GM15510 (cell line): ENCODE measurements around the gene SLC50A1.

Experiments
- POLR2A ChIP-seq: IDR thresholded peaks from 3 replicates; pipeline ENCODE4 v1.6.1; 2011; ENCODE audit warnings: borderline replicate concordance; ENCODE audit not compliant: insufficient read length; ENCODE audit errors: extremely low read depth

SLC50A1 gene

GRCh38 chr1:155107309-155108264 lies 28.1 kb upstream of the SLC50A1 start:
- TF ChIP-seq POLR2A = no peak

GRCh38 chr1:155108296-155108695 lies 27.4 kb upstream of the SLC50A1 start:
- no peak for TF ChIP-seq POLR2A

- no peak for TF ChIP-seq POLR2A
Measured at GRCh38 chr1:155110381-155110780, 25.3 kb upstream of the SLC50A1 start.

GRCh38 chr1:155110826-155111225 lies 24.8 kb upstream of the SLC50A1 start:
- TF ChIP-seq POLR2A = no peak

DNA sequence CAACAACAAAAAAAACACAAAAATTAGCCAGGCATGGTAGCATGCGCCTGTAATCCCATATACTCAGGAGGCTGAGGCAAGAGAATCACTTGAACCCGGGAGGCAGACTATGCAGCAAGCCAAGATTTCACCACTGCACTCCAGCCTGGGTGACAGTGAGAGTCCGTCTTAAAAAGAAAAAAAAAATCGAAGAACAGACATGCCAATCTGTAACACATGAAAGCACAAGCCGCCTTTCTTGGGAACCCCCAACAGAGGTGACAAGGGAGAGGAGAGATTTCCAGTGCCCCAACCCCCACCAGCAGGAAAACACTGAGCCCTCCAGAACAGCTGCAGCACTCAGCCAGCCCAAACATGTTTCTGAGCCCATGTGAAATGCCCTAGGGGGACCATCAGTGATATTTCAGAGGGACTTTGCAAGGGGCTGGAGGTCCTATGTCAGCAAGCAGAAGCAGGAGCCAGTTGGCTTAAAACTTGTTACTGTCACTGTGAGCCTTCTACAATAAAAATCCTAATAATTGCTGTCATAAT lies 22.1 kb upstream of the SLC50A1 start:
- TF ChIP-seq POLR2A = no peak

DNA sequence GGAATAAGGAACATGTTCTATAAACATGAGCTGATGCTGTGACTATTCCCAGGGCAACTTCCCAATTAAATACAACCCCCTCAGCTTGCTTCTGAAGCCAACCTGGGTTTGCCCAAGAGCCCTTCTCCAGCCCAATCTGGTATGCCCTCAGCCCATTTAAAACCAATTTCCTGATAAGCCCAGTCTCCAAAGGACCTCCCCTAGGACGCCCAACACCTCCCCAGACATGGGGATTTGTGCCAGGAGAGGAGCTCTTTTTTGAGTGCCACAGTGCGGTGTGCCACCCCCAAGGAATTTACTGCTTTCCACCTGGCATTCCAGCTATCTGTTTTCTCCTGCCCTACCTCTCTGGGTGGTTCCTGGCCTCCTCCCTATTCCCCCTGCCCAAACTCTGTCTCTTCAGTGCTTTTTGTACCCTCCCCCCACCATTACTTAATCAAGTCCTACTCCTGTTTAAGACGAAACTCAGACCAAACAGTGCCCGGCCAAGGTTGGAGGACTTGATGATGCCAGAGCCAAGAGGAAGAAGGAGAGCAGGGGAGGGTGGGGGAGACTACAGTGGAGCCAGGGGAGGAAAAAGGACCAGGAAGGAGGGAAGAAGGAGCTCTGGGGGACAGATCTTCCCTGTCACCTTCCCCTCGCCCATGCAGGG lies 19.4 kb upstream of the SLC50A1 start:
- TF ChIP-seq POLR2A = no peak

DNA sequence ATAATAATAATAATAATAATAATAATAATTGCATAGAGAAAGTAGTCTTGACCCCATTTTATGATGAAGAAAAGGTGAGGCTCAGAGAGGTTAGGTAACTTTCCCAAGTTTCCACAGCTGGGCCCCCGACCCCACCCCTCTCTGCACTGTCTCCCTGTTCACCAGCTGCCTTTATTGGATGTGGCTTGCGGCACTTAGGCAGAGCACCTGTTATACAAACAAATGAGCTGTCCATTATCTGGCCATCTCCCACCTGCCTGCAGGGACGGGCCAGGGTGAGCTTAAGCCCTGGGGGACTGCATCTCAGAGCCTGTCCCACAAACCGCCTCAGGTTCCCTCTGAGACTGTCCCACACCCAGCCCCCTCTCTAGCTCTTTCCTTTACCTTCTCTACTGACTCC lies 18.0 kb upstream of the SLC50A1 start:
- TF ChIP-seq POLR2A = no peak

DNA sequence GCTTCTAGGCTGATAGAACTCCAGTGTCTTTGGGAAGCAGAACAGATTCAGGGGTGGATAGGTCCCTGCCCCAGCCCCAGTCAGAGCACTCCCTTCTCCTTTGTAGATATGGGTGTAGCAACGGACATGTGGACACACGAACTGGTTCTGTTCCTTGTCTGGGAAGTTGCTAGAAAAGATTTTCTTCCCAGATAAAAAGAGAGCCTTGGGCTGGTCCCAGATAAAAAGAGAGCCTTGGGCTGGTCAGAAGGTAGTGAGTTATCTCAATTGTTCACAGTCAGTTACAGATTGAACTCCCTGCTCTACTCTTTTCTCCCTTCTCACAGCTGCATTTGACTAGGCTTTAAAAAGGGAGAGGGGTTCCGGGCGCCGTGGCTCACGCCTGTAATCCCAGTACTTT lies 15.4 kb upstream of the SLC50A1 start:
- no peak for TF ChIP-seq POLR2A

DNA sequence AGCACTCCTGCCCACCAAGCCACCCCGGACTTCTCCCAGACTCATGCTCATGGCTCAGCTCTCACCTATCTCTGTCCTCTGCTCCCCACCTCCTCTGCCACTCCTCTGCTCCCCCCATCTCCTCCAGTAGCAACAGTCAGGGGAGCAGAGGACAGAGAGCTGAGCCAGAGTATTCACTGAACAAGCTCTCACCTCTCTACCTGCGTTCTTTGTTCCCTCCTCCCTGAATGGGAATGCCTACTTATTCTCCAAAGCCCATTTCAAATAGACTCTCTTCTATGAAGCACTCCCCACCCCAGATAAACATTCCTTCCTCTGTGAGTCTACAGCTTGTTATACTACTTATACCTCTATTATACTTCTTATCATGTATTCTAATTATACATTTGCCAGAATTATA lies 14.4 kb upstream of the SLC50A1 start:
- no peak for TF ChIP-seq POLR2A

GRCh38 chr1:155122308-155122707 lies 13.3 kb upstream of the SLC50A1 start:
- no peak for TF ChIP-seq POLR2A

GRCh38 chr1:155123801-155124200 lies 11.9 kb upstream of the SLC50A1 start:
- TF ChIP-seq POLR2A = no peak

DNA sequence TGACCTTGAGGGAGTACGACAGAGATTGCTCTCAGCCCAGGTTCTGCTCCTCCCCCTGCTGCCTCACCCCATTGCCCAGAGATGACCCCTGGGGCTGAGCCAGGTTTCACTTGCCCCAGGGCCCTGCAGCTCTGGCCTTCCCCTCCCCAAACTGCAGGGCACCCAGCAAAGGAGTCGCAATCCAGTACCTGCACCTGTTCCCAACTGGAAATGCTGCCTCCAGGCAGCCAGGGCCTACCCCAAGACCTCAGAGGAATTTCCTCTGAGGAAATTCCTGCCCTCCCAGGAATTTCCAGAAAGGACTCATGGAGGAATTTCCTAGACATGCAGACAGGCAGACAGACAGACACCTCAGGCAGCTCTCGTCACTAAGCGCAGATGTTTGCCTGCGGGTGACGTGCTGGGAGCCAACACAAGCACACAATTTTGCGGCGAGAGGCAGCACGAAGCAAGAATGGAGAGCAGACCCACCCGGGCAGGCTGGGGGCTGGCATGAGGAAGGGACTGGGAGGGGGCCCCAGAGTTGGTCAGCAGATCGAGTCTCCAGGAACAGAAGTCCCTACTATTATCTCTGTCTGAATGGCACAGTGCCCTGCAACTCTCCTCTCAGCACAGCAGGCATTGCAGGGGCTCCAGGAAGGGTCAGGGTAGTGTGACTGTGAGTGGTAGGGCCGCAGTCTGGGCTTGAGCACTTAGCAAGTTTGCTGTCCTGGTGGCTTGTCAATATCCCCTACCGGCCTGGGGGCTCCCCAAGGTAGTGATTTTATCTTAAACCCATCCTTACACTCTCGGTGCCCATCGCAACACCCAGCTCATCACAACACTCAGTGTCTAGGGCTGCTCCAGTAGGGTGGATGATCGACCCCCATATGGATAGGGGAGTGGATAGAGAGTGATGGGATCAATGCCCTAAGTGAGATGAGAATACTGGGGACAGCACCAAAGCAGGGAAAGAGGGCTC lies 10.9 kb upstream of the SLC50A1 start:
- TF ChIP-seq POLR2A = no peak

GRCh38 chr1:155125511-155125945 lies 10.1 kb upstream of the SLC50A1 start:
- TF ChIP-seq POLR2A = no peak

- TF ChIP-seq POLR2A = no peak
Measured at GRCh38 chr1:155125946-155126555, 9.6 kb upstream of the SLC50A1 start.
